Activated CD4-positive, alpha-beta memory T cell treated with anti-CD3 and anti-CD28 coated beads for 36 hours (primary cell): ENCODE results near the gene AIF1. TPM values are rescaled to one million over a fixed set of nuclear protein-coding genes. Genes with fewer than 3 reads are reported as not detected.

Experiments used
- CTCF ChIA-PET: fragments of 350-600 bp; sonication (Branson Sonifier 250); formaldehyde crosslinking; loops from one replicate; lab custom pipeline; 2021; ENCODE audit warnings: antibody characterized with exemption, inconsistent platforms; lab: Charles Lee
- POLR2A ChIA-PET: fragments of 350-600 bp; sonication (Branson Sonifier 250); formaldehyde crosslinking; loops from one replicate; lab custom pipeline; 2021; ENCODE audit warnings: antibody characterized with exemption; lab: Charles Lee
- DNase-seq: peaks from one replicate; pipeline ENCODE4 v3.0.0-alpha.2; 2020
- H3K27ac Mint-ChIP-seq: one replicate; pipeline ENCODE4 v1.8.0; 2021; ENCODE audit warnings: mixed read lengths
- H3K27me3 Mint-ChIP-seq: one replicate; pipeline ENCODE4 v1.8.0; 2021; ENCODE audit warnings: mixed read lengths
- H3K36me3 Mint-ChIP-seq: one replicate; pipeline ENCODE4 v1.8.0; 2021; ENCODE audit warnings: mixed read lengths
- H3K4me1 Mint-ChIP-seq: one replicate; pipeline ENCODE4 v1.8.0; 2021; ENCODE audit warnings: low read depth, mixed read lengths
- H3K4me3 Mint-ChIP-seq: one replicate; pipeline ENCODE4 v1.8.0; 2021; ENCODE audit warnings: mild to moderate bottlenecking, mixed read lengths
- H3K9me3 Mint-ChIP-seq: one replicate; pipeline ENCODE4 v1.8.0; 2021; ENCODE audit warnings: mixed read lengths
- intact Hi-C: fragments of 100-400 bp; cut with micrococcal nuclease; formaldehyde crosslinking; loops from one replicate; pipeline ENCODE4 v1.15.1; 2023
- total RNA-seq, 2 experiments: library from RNA; stranded (reverse); gene quantifications; one replicate each; pipeline ENCODE4 v1.2.3, GENCODE V29; 2021

Gene AIF1
- total RNA-seq, 2 experiments from 2014 or later = 26.1 to 29.0 TPM

GRCh38 chr6:31580807-31581433, 34.1 kb upstream of the AIF1 start:
- CTCF ChIA-PET = interaction anchor here (0.8 to 28.8 kb wide), 9 partner anchors 11 to 226 kb away, joined by 3 to 1658 read pairs (median 5); partner anchors contain the start of genes ATP6V1G2, DDX39B, LSM2 and LST1
- Mint-ChIP-seq H3K4me1 (peaks cover 44% of the 10 kb centered on the region), H3K4me3 (peak overlapping the region; percentile 97), H3K27ac (peak overlapping the region; percentile 92), H3K27me3 (no peaks in the 10 kb centered on the region), H3K36me3 (peaks cover 49% of the 10 kb centered on the region), H3K9me3 (no peaks in the 10 kb centered on the region)
- peak; percentile 92 for DNase-seq
- intact Hi-C loops = loop anchor here (1.0 to 2.0 kb wide), 4 partner anchors 9 to 34 kb away; partner anchors contain the start of genes ATP6V1G2, LTA and NFKBIL1
- POLR2A ChIA-PET = interaction anchor here (1.2 to 18.2 kb wide), 7 partner anchors 8 to 71 kb away, joined by 3 to 259 read pairs (median 115); partner anchors contain the start of genes ATP6V1G2, BAG6, DDX39B and LTA

GRCh38 chr6:31581434-31582229, 33.4 kb upstream of the AIF1 start:
- H3K27me3 Mint-ChIP-seq = no peaks in the 10 kb centered on the region
- peak; percentile 39 for DNase-seq
- H3K4me1 Mint-ChIP-seq = peaks cover 52% of the 10 kb centered on the region
- peak overlapping the region; percentile 92 for H3K27ac Mint-ChIP-seq
- H3K36me3 Mint-ChIP-seq = peaks cover 42% of the 10 kb centered on the region
- no peaks in the 10 kb centered on the region for H3K9me3 Mint-ChIP-seq
- intact Hi-C loops = loop anchor here (1.0 to 2.0 kb wide), 2 partner anchors 16 to 35 kb away; partner anchors contain the start of genes ATP6V1G2 and NFKBIL1
- ChIA-PET CTCF (interaction anchor here (0.8 to 28.8 kb wide), 9 partner anchors 7 to 225 kb away, joined by 3 to 1658 read pairs (median 5); partner anchors contain the start of genes ATP6V1G2, DDX39B, LSM2 and LST1), POLR2A (interaction anchor here (0.6 to 18.2 kb wide), 7 partner anchors 10 to 70 kb away, joined by 3 to 259 read pairs (median 115); partner anchors contain the start of genes ATP6V1G2, BAG6, DDX39B and LTA)
- H3K4me3 Mint-ChIP-seq = peak overlapping the region; percentile 97

- Mint-ChIP-seq H3K27me3 (no peaks in the 10 kb centered on the region), H3K36me3 (peaks cover 36% of the 10 kb centered on the region), H3K4me3 (peak within 1 kb of the TSS; percentile 97), H3K27ac (peak within 1 kb of the TSS; percentile 92), H3K4me1 (peaks cover 58% of the 10 kb centered on the region), H3K9me3 (no peaks in the 10 kb centered on the region)
- intact Hi-C loops = no loop called here
- peak; percentile 71 for DNase-seq
- POLR2A ChIA-PET = interaction anchor here (0.6 to 18.2 kb wide), 7 partner anchors 10 to 70 kb away, joined by 3 to 259 read pairs (median 115); partner anchors contain the start of genes ATP6V1G2, LTA, NCR3 and NFKBIL1
- CTCF ChIA-PET = interaction anchor here (0.8 to 28.8 kb wide), 7 partner anchors 8 to 90 kb away, joined by 3 to 1658 read pairs (median 21); partner anchors contain the start of genes ATP6V1G2, DDX39B, LST1 and LTA
Measured at GRCh38 chr6:31582230-31582643, 32.8 kb upstream of the AIF1 start, which contains the start of gene LTB. TSS of gene LTB (minus strand) at chr6:31582424. CDS start at chr6:31582417, 7 bp downstream.

DNA sequence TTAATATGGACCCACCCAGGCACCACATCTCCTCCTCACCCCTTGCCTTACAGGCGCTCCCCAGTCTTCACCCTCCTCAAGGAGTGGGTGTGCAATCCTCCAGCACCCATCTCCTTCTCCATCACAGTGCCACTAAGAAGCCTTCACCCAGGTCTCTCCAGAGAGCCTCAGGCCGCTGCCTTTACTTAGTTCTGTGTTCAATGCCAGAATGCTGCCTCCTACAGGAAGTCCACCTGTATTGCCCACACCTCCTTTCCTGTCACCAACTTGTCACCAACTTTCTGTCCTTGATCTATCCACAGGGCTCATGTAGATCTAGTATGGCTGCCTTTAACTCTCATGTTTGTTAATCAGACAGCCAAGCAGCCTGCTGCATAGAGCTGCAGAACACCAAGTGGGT, 29.5 kb upstream of the AIF1 start:
- Mint-ChIP-seq H3K36me3 (peaks cover 18% of the 10 kb centered on the region), H3K4me3 (peak overlapping the region; percentile 72), H3K4me1 (peaks cover 63% of the 10 kb centered on the region), H3K9me3 (no peaks in the 10 kb centered on the region), H3K27me3 (no peaks in the 10 kb centered on the region), H3K27ac (peak overlapping the region; percentile 89)
- DNase-seq = peak; percentile 77
- CTCF ChIA-PET = interaction anchor here (1.0 to 28.8 kb wide), 7 partner anchors 4 to 79 kb away, joined by 3 to 1658 read pairs (median 95); partner anchors contain the start of genes ATP6V1G2, DDX39B, GPANK1 and LST1
- POLR2A ChIA-PET = interaction anchor here (2.0 to 18.2 kb wide), 2 partner anchors 14 to 26 kb away, joined by 8 to 259 read pairs; partner anchors contain the start of genes LTA and TNF
- intact Hi-C loops = loop anchor here (1.0 kb wide), 1 partner anchor 12 kb away; no protein-coding TSS in a partner anchor

DNA sequence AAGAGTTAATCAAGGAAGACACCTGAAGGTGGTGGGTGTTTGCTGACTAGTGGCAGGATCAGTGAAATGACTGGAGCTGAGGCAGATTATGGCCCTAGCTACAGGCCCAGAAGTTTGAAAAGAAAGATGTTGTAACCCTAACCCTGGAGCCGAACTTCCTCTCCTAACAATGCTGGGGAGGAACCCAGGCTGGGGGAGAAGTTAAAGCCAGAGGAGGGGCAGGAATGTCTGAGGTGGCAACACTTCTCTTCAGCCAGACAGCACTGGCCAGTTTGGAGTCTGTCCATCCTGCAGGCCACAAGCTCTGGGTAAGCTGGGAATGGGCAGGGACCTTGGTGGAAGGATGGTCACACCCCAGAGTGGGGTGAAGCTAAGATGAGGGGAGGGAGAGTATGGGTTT, 29.0 kb upstream of the AIF1 start, which contains the start of gene LST1:
LST1 (plus strand) TSS at position 270 of the 400 bp plus-strand sequence. CDS start 1,023 bp downstream, outside the sequence.
- peaks cover 63% of the 10 kb centered on the region for H3K4me1 Mint-ChIP-seq
- intact Hi-C loops = no loop called here
- CTCF ChIA-PET = interaction anchor here (1.0 to 28.8 kb wide), 7 partner anchors 5 to 79 kb away, joined by 3 to 1658 read pairs (median 95); partner anchors contain the start of genes ATP6V1G2, DDX39B, GPANK1 and LST1

GRCh38 chr6:31586599-31587281, 28.3 kb upstream of the AIF1 start:
- H3K27me3 Mint-ChIP-seq = no peaks in the 10 kb centered on the region
- H3K4me3 Mint-ChIP-seq = peak overlapping the region; percentile 72
- peaks cover 8% of the 10 kb centered on the region for H3K36me3 Mint-ChIP-seq
- peak overlapping the region; percentile 89 for H3K27ac Mint-ChIP-seq
- ChIA-PET CTCF (interaction anchor here (0.8 to 28.8 kb wide), 7 partner anchors 6 to 204 kb away, joined by 3 to 1658 read pairs (median 95); partner anchors contain the start of genes ATP6V1G2, DDX39B, GPANK1 and LST1), POLR2A (interaction anchor here (0.9 to 18.2 kb wide), 4 partner anchors 15 to 57 kb away, joined by 3 to 259 read pairs (median 6); partner anchors contain the start of genes DDX39B, LTA and TNF)
- H3K9me3 Mint-ChIP-seq = no peaks in the 10 kb centered on the region
- intact Hi-C loops = no loop called here
- peaks cover 63% of the 10 kb centered on the region for H3K4me1 Mint-ChIP-seq
- peak; percentile 36 for DNase-seq

More for the DNA sequence above, 29.0 kb upstream of the AIF1 start, which contains the start of gene LST1:
- peak within 1 kb of the TSS; percentile 72 for H3K4me3 Mint-ChIP-seq
- peak; percentile 34 for DNase-seq
- H3K27me3 Mint-ChIP-seq = no peaks in the 10 kb centered on the region
- POLR2A ChIA-PET = interaction anchor here (1.1 to 18.2 kb wide), 3 partner anchors 14 to 44 kb away, joined by 3 to 259 read pairs (median 8); partner anchors contain the start of genes DDX39B, LTA and TNF
- no peaks in the 10 kb centered on the region for H3K9me3 Mint-ChIP-seq
- H3K36me3 Mint-ChIP-seq = peaks cover 14% of the 10 kb centered on the region
- H3K27ac Mint-ChIP-seq = peak within 1 kb of the TSS; percentile 89

GRCh38 chr6:31587791-31588777, 26.9 kb upstream of the AIF1 start:
- ChIA-PET POLR2A (interaction anchor here (0.6 to 18.2 kb wide), 3 partner anchors 8 to 22 kb away, joined by 3 to 259 read pairs (median 4); partner anchors contain the start of genes LTA and TNF), CTCF (interaction anchor here (9.1 to 28.8 kb wide), 4 partner anchors 4 to 36 kb away, joined by 95 to 1658 read pairs (median 740); partner anchors contain the start of genes ATP6V1G2, DDX39B, LST1 and LTA)
- Mint-ChIP-seq H3K4me1 (peaks cover 66% of the 10 kb centered on the region), H3K9me3 (no peaks in the 10 kb centered on the region), H3K36me3 (peaks cover 2% of the 10 kb centered on the region), H3K27me3 (no peaks in the 10 kb centered on the region), H3K27ac (peak overlapping the region; percentile 89), H3K4me3 (peak overlapping the region; percentile 72)
- DNase-seq = no peak
- intact Hi-C loops = no loop called here

- intact Hi-C loops = no loop called here
- Mint-ChIP-seq H3K36me3 (peaks cover 1% of the 10 kb centered on the region), H3K4me1 (peaks cover 66% of the 10 kb centered on the region), H3K9me3 (no peaks in the 10 kb centered on the region), H3K27me3 (no peaks in the 10 kb centered on the region), H3K4me3 (no peak overlapping the region), H3K27ac (no peak overlapping the region)
- ChIA-PET CTCF (interaction anchor here (14.7 to 28.8 kb wide), 3 partner anchors 4 to 36 kb away, joined by 740 to 1658 read pairs (median 740); partner anchors contain the start of genes ATP6V1G2, DDX39B, LST1 and LTB), POLR2A (interaction anchor here (0.6 to 18.2 kb wide), 4 partner anchors 9 to 29 kb away, joined by 3 to 259 read pairs (median 4); partner anchors contain the start of genes LTA and TNF)
- no peak for DNase-seq
Measured at GRCh38 chr6:31588871-31589650, 26.0 kb upstream of the AIF1 start.
